Neural progenitor cell (in vitro differentiated cells): ENCODE data around the gene LRRIQ4. TPM values are rescaled to one million over a fixed set of nuclear protein-coding genes. Genes with fewer than 3 reads are reported as not detected.

ENCODE experiments used
- DNase-seq: peaks from one replicate; pipeline ENCODE4 v3.0.0-alpha.2; 2016; ENCODE audit warnings: low spot score
- H2AFZ ChIP-seq: fragments of 200-600 bp; sonication (generic); replicated peaks from 2 replicates; pipeline ENCODE4 v1.6.1; 2016; ENCODE audit warnings: antibody characterized with exemption
- H3F3A ChIP-seq: fragments of 200-600 bp; sonication (generic); 2 replicates; pipeline ENCODE4 v1.6.1; 2016; ENCODE audit warnings: antibody characterized with exemption, low read depth
- H3K27ac ChIP-seq: fragments of 200-600 bp; sonication (generic); 2 replicates; pipeline ENCODE4 v1.5.1; 2016; ENCODE audit warnings: mild to moderate bottlenecking
- H3K27me3 ChIP-seq: fragments of 200-600 bp; sonication (generic); 2 replicates; pipeline ENCODE4 v1.6.1; 2016; ENCODE audit warnings: mild to moderate bottlenecking, moderate library complexity
- H3K36me3 ChIP-seq: fragments of 200-600 bp; sonication (generic); 2 replicates; pipeline ENCODE4 v1.5.1; 2016
- H3K4me1 ChIP-seq: fragments of 200-600 bp; sonication (generic); 2 replicates; pipeline ENCODE4 v1.6.1; 2016; ENCODE audit warnings: mixed run types
- H3K4me2 ChIP-seq: fragments of 200-600 bp; sonication (generic); 2 replicates; pipeline ENCODE4 v1.6.1; 2016
- H3K4me3 ChIP-seq: fragments of 200-600 bp; sonication (generic); 2 replicates; pipeline ENCODE4 v1.5.1; 2016
- H3K79me2 ChIP-seq: fragments of 200-600 bp; sonication (generic); 2 replicates; pipeline ENCODE4 v1.6.1; 2016; ENCODE audit warnings: low read depth
- H3K9ac ChIP-seq: fragments of 200-600 bp; sonication (generic); 2 replicates; pipeline ENCODE4 v1.6.1; 2016
- H3K9me3 ChIP-seq: fragments of 200-600 bp; sonication (generic); 2 replicates; pipeline ENCODE4 v1.5.1; 2016; ENCODE audit warnings: low read depth
- H4K20me1 ChIP-seq: fragments of 200-600 bp; sonication (generic); 2 replicates; pipeline ENCODE4 v1.6.1; 2016; ENCODE audit warnings: low read depth
- H3K27ac Mint-ChIP-seq: 3 replicates; pipeline ENCODE4 v1.8.0; 2021; ENCODE audit warnings: mixed read lengths
- H3K27me3 Mint-ChIP-seq: 2 replicates; pipeline ENCODE4 v1.8.0; 2022; ENCODE audit warnings: low read depth, mild to moderate bottlenecking, inconsistent platforms, moderate library complexity, mixed read lengths; ENCODE audit not compliant: insufficient read depth
- H3K36me3 Mint-ChIP-seq: 3 replicates; pipeline ENCODE4 v1.8.0; 2021; ENCODE audit warnings: mixed read lengths
- H3K4me1 Mint-ChIP-seq: 3 replicates; pipeline ENCODE4 v1.8.0; 2021; ENCODE audit warnings: mixed read lengths
- H3K4me3 Mint-ChIP-seq: 3 replicates; pipeline ENCODE4 v1.8.0; 2021; ENCODE audit warnings: mild to moderate bottlenecking, moderate library complexity, mixed read lengths
- H3K9me3 Mint-ChIP-seq: 3 replicates; pipeline ENCODE4 v1.8.0; 2020; ENCODE audit warnings: mixed read lengths
- CTCF ChIP-seq: fragments of 200-600 bp; sonication (generic); IDR thresholded peaks from 2 replicates; pipeline ENCODE4 v1.5.1; 2017; ENCODE audit warnings: antibody characterized with exemption, mild to moderate bottlenecking
- EZH2 ChIP-seq: fragments of 200-600 bp; sonication (generic); IDR thresholded peaks from 2 replicates; pipeline ENCODE4 v1.6.1; 2017; ENCODE audit warnings: antibody characterized with exemption, mild to moderate bottlenecking, moderate library complexity
- EZH2phosphoT487 ChIP-seq: fragments of 200-600 bp; sonication (generic); IDR thresholded peaks from 2 replicates; pipeline ENCODE4 v1.6.1; 2017; ENCODE audit warnings: antibody characterized with exemption
- total RNA-seq: library from RNA; depleted of rRNA; stranded (reverse); fragments of >200 nt; gene quantifications from 2 replicates; pipeline ENCODE4 v1.2.3, GENCODE V29; 2015; ENCODE audit warnings: low replicate concordance

The LRRIQ4 gene
- total RNA-seq, 1 donor from 2014 or later, result not detected

GRCh38 chr3:169850618-169851017, 37.9 kb downstream of the LRRIQ4 start:
- Histone ChIP-seq H3F3A (no peaks in the 10 kb centered on the region), H3K9me3 (no peaks in the 10 kb centered on the region), H3K4me2 (no peak overlapping the region), H3K36me3 (no peaks in the 10 kb centered on the region), H3K27me3 (no peaks in the 10 kb centered on the region), H3K79me2 (no peaks in the 10 kb centered on the region), H3K27ac (no peak overlapping the region), H3K4me3 (no peak overlapping the region), H3K9ac (no peak overlapping the region), H2AFZ (no peak overlapping the region), H4K20me1 (no peaks in the 10 kb centered on the region), H3K4me1 (no peaks in the 10 kb centered on the region)
- Mint-ChIP-seq H3K27me3 (no peaks in the 10 kb centered on the region), H3K27ac (no peak overlapping the region), H3K36me3 (no peaks in the 10 kb centered on the region), H3K4me1 (no peaks in the 10 kb centered on the region), H3K9me3 (no peaks in the 10 kb centered on the region), H3K4me3 (no peak overlapping the region)
- DNase-seq, result no peak
- TF ChIP-seq EZH2 (no peak), EZH2phosphoT487 (no peak), CTCF (no peak)

GRCh38 chr3:169855514-169855913, 42.8 kb downstream of the LRRIQ4 start:
- TF ChIP-seq CTCF (no peak), EZH2 (no peak), EZH2phosphoT487 (no peak)
- Histone ChIP-seq H4K20me1 (no peaks in the 10 kb centered on the region), H3K36me3 (no peaks in the 10 kb centered on the region), H3F3A (no peaks in the 10 kb centered on the region), H3K4me3 (no peak overlapping the region), H3K4me1 (no peaks in the 10 kb centered on the region), H3K9me3 (no peaks in the 10 kb centered on the region), H3K9ac (no peak overlapping the region), H3K4me2 (no peak overlapping the region), H3K27ac (no peak overlapping the region), H3K27me3 (no peaks in the 10 kb centered on the region), H2AFZ (no peak overlapping the region), H3K79me2 (no peaks in the 10 kb centered on the region)
- Mint-ChIP-seq H3K9me3 (no peaks in the 10 kb centered on the region), H3K36me3 (no peaks in the 10 kb centered on the region), H3K27me3 (peaks cover 3% of the 10 kb centered on the region), H3K27ac (no peak overlapping the region), H3K4me3 (no peak overlapping the region), H3K4me1 (no peaks in the 10 kb centered on the region)
- no peak for DNase-seq

- Mint-ChIP-seq H3K4me3 (no peak overlapping the region), H3K9me3 (no peaks in the 10 kb centered on the region), H3K27ac (no peak overlapping the region), H3K4me1 (no peaks in the 10 kb centered on the region), H3K36me3 (no peaks in the 10 kb centered on the region), H3K27me3 (peaks cover 3% of the 10 kb centered on the region)
- DNase-seq, result no peak
- Histone ChIP-seq H3K9ac (no peak overlapping the region), H4K20me1 (no peaks in the 10 kb centered on the region), H2AFZ (no peak overlapping the region), H3K27ac (no peak overlapping the region), H3K4me3 (no peak overlapping the region), H3K9me3 (no peaks in the 10 kb centered on the region), H3K4me2 (no peak overlapping the region), H3F3A (no peaks in the 10 kb centered on the region), H3K4me1 (peaks cover 5% of the 10 kb centered on the region), H3K27me3 (no peaks in the 10 kb centered on the region), H3K36me3 (no peaks in the 10 kb centered on the region), H3K79me2 (no peaks in the 10 kb centered on the region)
- TF ChIP-seq EZH2phosphoT487 (no peak), CTCF (no peak), EZH2 (no peak)
Measured at GRCh38 chr3:169857811-169858210, 45.1 kb downstream of the LRRIQ4 start.
